Right lobe of liver (tissue), 4 donors: ENCODE measurements around the gene MACC1.

Experiments used
- POLR2A ChIP-seq: fragments of 450-650 bp; IDR thresholded peaks from one replicate; pipeline ENCODE4 v1.6.1; 2017; ENCODE audit warnings: antibody characterized with exemption, mild to moderate bottlenecking
- TF ChIP-seq, protein P1 (sequence below), 4 donors: fragments of 200-600 bp in 3 of 4; fragments of 450-650 bp in 1 of 4; IDR thresholded peaks; one replicate each; pipeline versions ENCODE4 v1.5.1 to v1.8.0; 2016 to 2022; ENCODE audit warnings: antibody characterized with exemption in 4 of 4, mild to moderate bottlenecking in 2 of 4
- donor health status: DM: no; HTN: no; CAD: no.
- donor health status: DM: no; HTN: no; CAD: no.
- donor health status: DM: no; HTN: yes; CAD: no.

DNA sequence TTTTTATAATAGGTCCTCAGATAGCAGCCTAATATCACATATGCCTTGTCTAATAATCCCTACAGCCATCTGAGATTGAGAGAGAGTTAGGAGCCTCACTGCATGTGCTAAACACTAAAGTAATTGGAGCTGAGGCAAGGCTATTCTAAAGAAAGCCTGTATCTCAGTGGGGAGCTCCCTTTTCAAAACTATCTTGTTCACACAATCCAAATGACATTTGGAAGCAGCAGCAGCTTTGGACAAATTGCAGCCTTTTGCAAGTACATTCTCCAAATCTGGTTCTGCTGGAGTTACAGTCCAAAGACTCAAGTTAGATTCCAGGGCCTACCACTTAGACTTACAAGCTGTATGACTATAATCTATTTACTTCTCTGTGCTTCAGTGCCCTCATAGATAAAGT lies 104.5 kb downstream of the MACC1 start:
- TF ChIP-seq, protein P1, sequence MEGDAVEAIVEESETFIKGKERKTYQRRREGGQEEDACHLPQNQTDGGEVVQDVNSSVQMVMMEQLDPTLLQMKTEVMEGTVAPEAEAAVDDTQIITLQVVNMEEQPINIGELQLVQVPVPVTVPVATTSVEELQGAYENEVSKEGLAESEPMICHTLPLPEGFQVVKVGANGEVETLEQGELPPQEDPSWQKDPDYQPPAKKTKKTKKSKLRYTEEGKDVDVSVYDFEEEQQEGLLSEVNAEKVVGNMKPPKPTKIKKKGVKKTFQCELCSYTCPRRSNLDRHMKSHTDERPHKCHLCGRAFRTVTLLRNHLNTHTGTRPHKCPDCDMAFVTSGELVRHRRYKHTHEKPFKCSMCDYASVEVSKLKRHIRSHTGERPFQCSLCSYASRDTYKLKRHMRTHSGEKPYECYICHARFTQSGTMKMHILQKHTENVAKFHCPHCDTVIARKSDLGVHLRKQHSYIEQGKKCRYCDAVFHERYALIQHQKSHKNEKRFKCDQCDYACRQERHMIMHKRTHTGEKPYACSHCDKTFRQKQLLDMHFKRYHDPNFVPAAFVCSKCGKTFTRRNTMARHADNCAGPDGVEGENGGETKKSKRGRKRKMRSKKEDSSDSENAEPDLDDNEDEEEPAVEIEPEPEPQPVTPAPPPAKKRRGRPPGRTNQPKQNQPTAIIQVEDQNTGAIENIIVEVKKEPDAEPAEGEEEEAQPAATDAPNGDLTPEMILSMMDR (IDR thresholded peaks at IDR 0.05): no peak
- no peak for TF ChIP-seq POLR2A
